Keratinocyte (primary cell): ENCODE measurements around the gene SKIDA1. TPM values are rescaled to one million over a fixed set of nuclear protein-coding genes. Genes with fewer than 3 reads are reported as not detected.

Source experiments
- DNase-seq: peaks from one replicate; pipeline ENCODE4 v3.0.0-alpha.2; 2011; ENCODE audit warnings: low read depth, missing footprints, low spot score
- FAIRE-seq: peaks from 2 replicates; lab custom pipeline; 2011; peaks lifted over from hg19 to GRCh38; lab: Jason Lieb, UNC
- H2AFZ ChIP-seq: 2 replicates; pipeline ENCODE4 v1.6.0; 2012; ENCODE audit warnings: low read length, control low read depth, inconsistent platforms; ENCODE audit not compliant: control insufficient read depth
- H3K27ac ChIP-seq: 2 replicates; pipeline ENCODE4 v1.5.1; 2011; ENCODE audit warnings: low read length; ENCODE audit not compliant: control insufficient read depth, insufficient read depth
- H3K27me3 ChIP-seq: 3 replicates; pipeline ENCODE4 v1.6.0; 2011; ENCODE audit warnings: low read length; ENCODE audit not compliant: control insufficient read depth, insufficient read depth; ENCODE audit errors: extremely low read depth
- H3K36me3 ChIP-seq, 2 experiments: 2 replicates in 1 of 2; 3 replicates in 1 of 2; pipeline ENCODE4 v1.5.1; 2011; ENCODE audit warnings: low read length in 2 of 2, mild to moderate bottlenecking in 1 of 2; ENCODE audit not compliant: control insufficient read depth in 2 of 2, insufficient read depth in 2 of 2; ENCODE audit errors: extremely low read depth in 1 of 2
- H3K4me1 ChIP-seq: 3 replicates; pipeline ENCODE4 v1.5.1; 2011; ENCODE audit warnings: low read length; ENCODE audit not compliant: control insufficient read depth, insufficient read depth; ENCODE audit errors: extremely low read depth
- H3K4me2 ChIP-seq: 3 replicates; pipeline ENCODE4 v1.6.0; 2011; ENCODE audit warnings: low read depth, low read length; ENCODE audit not compliant: control insufficient read depth, insufficient read depth; ENCODE audit errors: extremely low read depth
- H3K4me3 ChIP-seq, 3 experiments: fragments of 200-600 bp in 1 of 3; sonication (generic) in 1 of 3; 2 replicates in 2 of 3; 3 replicates in 1 of 3; pipeline ENCODE4 v1.5.1; 2011 to 2016; ENCODE audit warnings: low read length in 3 of 3, mild to moderate bottlenecking in 3 of 3, control low read depth in 2 of 3, inconsistent platforms in 1 of 3, low read depth in 1 of 3, mixed read lengths in 1 of 3, mixed run types in 1 of 3, moderate library complexity in 1 of 3; ENCODE audit not compliant: control insufficient read depth in 2 of 3, insufficient read depth in 2 of 3; ENCODE audit errors: extremely low read depth in 1 of 3
- H3K79me2 ChIP-seq: 2 replicates; pipeline ENCODE4 v1.6.0; 2012; ENCODE audit warnings: low read length; ENCODE audit not compliant: control insufficient read depth, insufficient read depth
- H3K9ac ChIP-seq: 3 replicates; pipeline ENCODE4 v1.6.0; 2011; ENCODE audit warnings: low read length; ENCODE audit not compliant: control insufficient read depth, insufficient read depth; ENCODE audit errors: extremely low read depth
- H3K9me1 ChIP-seq: 3 replicates; pipeline ENCODE4 v1.6.0; 2011; ENCODE audit warnings: low read length; ENCODE audit not compliant: control insufficient read depth, insufficient read depth; ENCODE audit errors: extremely low read depth
- H3K9me3 ChIP-seq: 2 replicates; pipeline ENCODE4 v1.5.1; 2012; ENCODE audit warnings: low read depth, low read length; ENCODE audit not compliant: control insufficient read depth
- H4K20me1 ChIP-seq: 3 replicates; pipeline ENCODE4 v1.6.0; 2011; ENCODE audit warnings: low read length; ENCODE audit not compliant: control insufficient read depth, insufficient read depth; ENCODE audit errors: extremely low read depth
- EZH2 ChIP-seq: IDR thresholded peaks from one replicate; pipeline ENCODE4 v1.6.1; 2012; ENCODE audit warnings: inconsistent platforms, mild to moderate bottlenecking, low read length, moderate library complexity
- dilution Hi-C: fragments of 300-500 bp; cut with MboI; formaldehyde crosslinking; loops from one replicate; pipeline ENCODE4 v1.7.0; 2020; ENCODE audit warnings: low sequenced_read_pairs; ENCODE audit not compliant: extremely low pct_ligation_motif_present
- polyA plus RNA-seq, 5 experiments: library from polyadenylated mRNA; depleted of rRNA in 3 of 5; stranded (reverse) in 3 of 5; stranded (forward) in 1 of 5; unstranded in 1 of 5; fragments of >200 nt; gene quantifications; 1 replicate in 1 of 5; 2 replicates in 3 of 5; 3 replicates in 1 of 5; pipeline versions ENCODE4 v1.2.1 to v1.2.3, GENCODE V29; 2011 to 2012; ENCODE audit warnings: missing spikeins in 2 of 5, low read depth in 1 of 5, low replicate concordance in 1 of 5
- TF ChIP-seq, protein P1 (sequence below), 3 experiments: IDR thresholded peaks in 1 of 3; conservative IDR thresholded peaks in 1 of 3; optimal IDR thresholded peaks in 1 of 3; 2 replicates in 2 of 3; 3 replicates in 1 of 3; pipeline versions ENCODE3 to v1.5.1; 2011; ENCODE audit warnings: low read length in 3 of 3, mild to moderate bottlenecking in 3 of 3, moderate library complexity in 2 of 3, control low read depth in 1 of 3, inconsistent platforms in 1 of 3; ENCODE audit not compliant: insufficient read depth in 2 of 3; ENCODE audit errors: extremely low read depth in 1 of 3

Gene SKIDA1
- polyA plus RNA-seq, 1 donor (not counting 4 experiments of a cell fraction or from before 2014, with no cell fraction given), result 0.13 TPM

DNA sequence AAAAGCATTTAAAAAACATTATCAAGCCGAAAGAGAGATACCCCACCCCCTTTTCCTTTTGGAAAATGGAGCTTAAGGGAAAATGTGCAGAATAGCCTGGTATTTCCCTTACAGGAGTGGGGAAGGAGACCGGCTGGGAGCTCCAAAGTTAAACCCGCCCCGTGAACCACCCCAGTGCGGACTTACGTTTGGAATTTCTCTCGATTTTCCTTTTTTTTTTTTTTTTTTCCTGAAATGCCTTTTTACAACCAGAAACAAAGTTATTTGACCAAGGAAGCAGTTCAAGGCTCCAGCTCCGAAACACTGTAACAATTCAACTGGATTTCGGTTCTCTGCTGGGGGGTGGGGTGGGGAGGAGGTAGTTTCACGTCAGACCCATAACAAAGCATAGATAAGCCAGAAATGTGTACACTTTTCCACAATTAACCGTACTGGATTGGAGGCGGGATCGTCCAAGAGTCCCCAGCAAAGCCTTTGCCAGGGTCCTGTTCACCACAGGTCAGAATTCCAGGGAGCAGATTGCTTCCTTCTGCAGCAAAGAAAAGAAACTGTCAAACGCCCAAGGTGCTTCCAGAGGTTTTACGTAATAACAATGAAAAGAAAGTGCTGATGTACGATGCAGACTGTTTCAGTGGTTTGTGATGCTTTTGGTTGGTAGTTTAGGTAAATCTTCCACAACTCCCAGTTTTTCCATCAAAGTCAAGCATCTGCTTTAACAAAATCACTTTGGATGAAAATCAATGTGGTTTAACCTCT is 6.7 kb downstream of the SKIDA1 start:
- H3K79me2 ChIP-seq, result no peaks in the 10 kb centered on the region
- H2AFZ ChIP-seq, result peak overlapping the region; percentile 76
- H3K4me2 ChIP-seq, result peak overlapping the region; percentile 100
- H3K4me3 ChIP-seq, result peak overlapping the region; percentile 49 to 88 (median 76)
- H3K27ac ChIP-seq, result peak overlapping the region; percentile 90
- H3K27me3 ChIP-seq, result no peaks in the 10 kb centered on the region
- H3K9me1 ChIP-seq, result no peaks in the 10 kb centered on the region
- H3K4me1 ChIP-seq, result peaks cover 34% of the 10 kb centered on the region
- H3K9me3 ChIP-seq, result no peaks in the 10 kb centered on the region
- DNase-seq (no peak), FAIRE-seq (peak; percentile 80)
- no peaks in the 10 kb centered on the region for H3K36me3 ChIP-seq
- H4K20me1 ChIP-seq, result no peaks in the 10 kb centered on the region
- dilution Hi-C loops, result no loop called here
- TF ChIP-seq, protein P1, sequence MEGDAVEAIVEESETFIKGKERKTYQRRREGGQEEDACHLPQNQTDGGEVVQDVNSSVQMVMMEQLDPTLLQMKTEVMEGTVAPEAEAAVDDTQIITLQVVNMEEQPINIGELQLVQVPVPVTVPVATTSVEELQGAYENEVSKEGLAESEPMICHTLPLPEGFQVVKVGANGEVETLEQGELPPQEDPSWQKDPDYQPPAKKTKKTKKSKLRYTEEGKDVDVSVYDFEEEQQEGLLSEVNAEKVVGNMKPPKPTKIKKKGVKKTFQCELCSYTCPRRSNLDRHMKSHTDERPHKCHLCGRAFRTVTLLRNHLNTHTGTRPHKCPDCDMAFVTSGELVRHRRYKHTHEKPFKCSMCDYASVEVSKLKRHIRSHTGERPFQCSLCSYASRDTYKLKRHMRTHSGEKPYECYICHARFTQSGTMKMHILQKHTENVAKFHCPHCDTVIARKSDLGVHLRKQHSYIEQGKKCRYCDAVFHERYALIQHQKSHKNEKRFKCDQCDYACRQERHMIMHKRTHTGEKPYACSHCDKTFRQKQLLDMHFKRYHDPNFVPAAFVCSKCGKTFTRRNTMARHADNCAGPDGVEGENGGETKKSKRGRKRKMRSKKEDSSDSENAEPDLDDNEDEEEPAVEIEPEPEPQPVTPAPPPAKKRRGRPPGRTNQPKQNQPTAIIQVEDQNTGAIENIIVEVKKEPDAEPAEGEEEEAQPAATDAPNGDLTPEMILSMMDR (optimal IDR thresholded peaks at IDR 0.05 in 1 of 3, IDR thresholded peaks at IDR 0.05 in 1 of 3, conservative IDR thresholded peaks at IDR 0.05 in 1 of 3; ENCODE audit: extremely low read depth in 1 of 3, insufficient read depth in 2 of 3, low read length in 3 of 3), result no peak
- no peak for TF ChIP-seq EZH2
- H3K9ac ChIP-seq, result peak overlapping the region; percentile 81

DNA sequence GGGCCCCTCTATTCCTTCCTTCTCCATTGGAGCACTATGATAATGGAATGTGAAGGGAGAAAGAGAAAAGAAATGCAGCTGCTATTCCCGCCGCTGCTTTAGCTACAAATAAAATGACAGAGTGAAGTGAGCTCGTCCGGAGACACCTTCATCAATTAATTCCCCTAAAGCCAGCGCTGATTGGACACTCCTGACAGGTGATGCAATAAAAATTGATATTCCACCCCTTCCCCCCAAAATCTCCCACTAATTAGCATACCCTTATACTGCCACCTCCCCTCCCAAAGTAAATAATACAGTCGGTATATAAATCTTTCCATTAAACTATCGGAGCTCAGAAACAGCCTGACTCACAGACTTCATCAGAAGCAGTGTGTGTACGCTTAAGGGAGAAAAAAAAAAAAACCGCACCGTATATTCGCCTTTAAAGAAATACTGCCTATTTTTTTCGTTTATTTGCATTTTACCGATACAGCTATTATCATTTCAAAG is 7.3 kb downstream of the SKIDA1 start:
- FAIRE-seq, result no peak
- Histone ChIP-seq H2AFZ (peak overlapping the region; percentile 76), H3K27ac (peak overlapping the region; percentile 90), H3K4me2 (peak overlapping the region; percentile 100), H3K9me1 (no peaks in the 10 kb centered on the region), H3K9me3 (no peaks in the 10 kb centered on the region), H4K20me1 (no peaks in the 10 kb centered on the region), H3K4me3 (peak overlapping the region; percentile 49 to 88 (median 76)), H3K36me3 (no peaks in the 10 kb centered on the region), H3K27me3 (no peaks in the 10 kb centered on the region), H3K79me2 (no peaks in the 10 kb centered on the region), H3K9ac (peak overlapping the region; percentile 81), H3K4me1 (peaks cover 27% of the 10 kb centered on the region)
- dilution Hi-C loops, result no loop called here
- no peak for DNase-seq
- TF ChIP-seq, protein P1 (optimal IDR thresholded peaks at IDR 0.05 in 1 of 3, IDR thresholded peaks at IDR 0.05 in 1 of 3, conservative IDR thresholded peaks at IDR 0.05 in 1 of 3; ENCODE audit: extremely low read depth in 1 of 3, insufficient read depth in 2 of 3, low read length in 3 of 3), result no peak
- no peak for TF ChIP-seq EZH2
